ENCODE data around the gene MZF1. TPM values are rescaled to one million over a fixed set of nuclear protein-coding genes. Genes with fewer than 3 reads are reported as not detected.
"Not testable (repeated sequence)": the region's sequence is repeated elsewhere in the genome, so short reads cannot be mapped to it uniquely, and the experiment has no call there.

Gene MZF1
- total RNA-seq, 1 experiment from 2014 or later = 17.4 TPM

- not testable (repeated sequence) for DNase-seq (ENCODE audit: low spot score)
Observed at GRCh38 chr19:58542641-58543372, 30.3 kb downstream of the MZF1 start.

- DNase-seq (ENCODE audit: low spot score) = not testable (repeated sequence)
Observed at GRCh38 chr19:58539169-58539559, 34.0 kb downstream of the MZF1 start.

GRCh38 chr19:58538257-58539168 is 34.6 kb downstream of the MZF1 start:
- no peak for DNase-seq (ENCODE audit: low spot score)

- no peak for DNase-seq (ENCODE audit: low spot score)
Observed at GRCh38 chr19:58536852-58537798, 36.0 kb downstream of the MZF1 start.

GRCh38 chr19:58535857-58536256 is 37.3 kb downstream of the MZF1 start:
- no peak for DNase-seq (ENCODE audit: low spot score)

- no peak for DNase-seq (ENCODE audit: low spot score)
Observed at GRCh38 chr19:58531034-58531840, 41.9 kb downstream of the MZF1 start.

GRCh38 chr19:58529405-58529804 is 43.7 kb downstream of the MZF1 start:
- no peak for DNase-seq (ENCODE audit: low spot score)

- DNase-seq (ENCODE audit: low spot score) = no peak
Observed at GRCh38 chr19:58522709-58523108, 50.4 kb downstream of the MZF1 start.

- DNase-seq (ENCODE audit: low spot score) = no peak
Observed at GRCh38 chr19:58521651-58522050, 51.5 kb downstream of the MZF1 start.

GRCh38 chr19:58520257-58520599 is 52.9 kb downstream of the MZF1 start:
- no peak for DNase-seq (ENCODE audit: low spot score)

GRCh38 chr19:58519355-58520256 is 53.5 kb downstream of the MZF1 start, which contains the start of gene ZBTB45:
Gene ZBTB45 (minus strand): TSS chr19:58519810. CDS start chr19:58517673, 2,137 bp downstream.
- DNase-seq (ENCODE audit: low spot score) = peak; percentile 98

GRCh38 chr19:58519087-58519354 is 54.1 kb downstream of the MZF1 start:
- DNase-seq (ENCODE audit: low spot score) = peak; percentile 77

- DNase-seq (ENCODE audit: low spot score) = peak; percentile 12
Observed at GRCh38 chr19:58518256-58519086, 54.7 kb downstream of the MZF1 start.

- DNase-seq (ENCODE audit: low spot score) = no peak
Observed at GRCh38 chr19:58516964-58517833, 55.9 kb downstream of the MZF1 start.

- no peak for DNase-seq (ENCODE audit: low spot score)
Observed at GRCh38 chr19:58516246-58516836, 56.8 kb downstream of the MZF1 start.

GRCh38 chr19:58515259-58515658 is 57.9 kb downstream of the MZF1 start:
- no peak for DNase-seq (ENCODE audit: low spot score)

GRCh38 chr19:58514564-58515022 is 58.5 kb downstream of the MZF1 start:
- no peak for DNase-seq (ENCODE audit: low spot score)
